Measurements from ENCODE around the gene TRIM38. TPM values are rescaled to one million over a fixed set of nuclear protein-coding genes. Genes with fewer than 3 reads are reported as not detected.
A peak's percentile ranks its signal among the peaks of the same experiment; 100 is the strongest.

The TRIM38 gene
- polyA plus RNA-seq (2013) = 9.8 TPM

- Histone ChIP-seq H3K9me3 (ENCODE audit: control extremely low read depth in 1 of 5, control insufficient read depth in 4 of 5, insufficient read depth in 2 of 5, low read depth in 1 of 5, low read length in 4 of 5) (peaks cover 0 to 4% (median 2%) of the 10 kb centered on the region in 5 experiments), H3K36me3 (ENCODE audit: control insufficient read depth in 4 of 4, insufficient read depth in 4 of 4, low read length in 3 of 4) (peaks cover 8 to 22% (median 13%) of the 10 kb centered on the region in 4 experiments), H3K27ac (ENCODE audit: insufficient read depth in 1 of 2, low read depth in 1 of 2, low read length in 2 of 2, poor library complexity in 1 of 2, severe bottlenecking in 2 of 2) (peak within 1 kb of the TSS; percentile 81 to 93), H3K4me3 (ENCODE audit: control insufficient read depth in 1 of 7, extremely low read depth in 1 of 7, insufficient read depth in 4 of 7, low read depth in 2 of 7, low read length in 6 of 7) (peak within 1 kb of the TSS; percentile 30 to 98 (median 79)), H3K4me1 (ENCODE audit: control extremely low read depth in 1 of 4, control insufficient read depth in 4 of 4, insufficient read depth in 4 of 4, low read length in 3 of 4) (peaks cover 24 to 45% (median 30%) of the 10 kb centered on the region in 4 experiments), H3K27me3 (replicated peaks in 2 of 5; ENCODE audit: control insufficient read depth in 4 of 5, insufficient read depth in 5 of 5, low read length in 4 of 5) (no peaks in the 10 kb centered on the region)
- POLR2A ChIA-PET = interaction anchor here (0.7 kb wide), 1 partner anchor 31 kb away, joined by 3 read pairs; no protein-coding TSS in a partner anchor
- CTCF ChIA-PET = interaction anchor here (0.7 to 1.7 kb wide), 4 partner anchors 13 to 32 kb away, joined by 3 to 4 read pairs (median 3); no protein-coding TSS in a partner anchor
- DNase-seq = peak; percentile 95 to 98 (median 97)
- 0% methylated on average over 7 of the region's 11 CpGs for WGBS (ENCODE audit: insufficient coverage)
These were observed at the start of gene TRIM38 for GRCh38 chr6:25962149-25963127. Gene TRIM38 (plus strand): TSS chr6:25962802. CDS start chr6:25966523, 3,721 bp downstream.

- no peaks in the 10 kb centered on the region for H3K36me3 ChIP-seq (ENCODE audit: control insufficient read depth in 4 of 4, insufficient read depth in 4 of 4, low read length in 3 of 4)
- CTCF ChIA-PET = no interaction called here
- POLR2A ChIA-PET = no interaction called here
- H3K27me3 ChIP-seq (replicated peaks in 2 of 5; ENCODE audit: control insufficient read depth in 4 of 5, insufficient read depth in 5 of 5, low read length in 4 of 5) = no peaks in the 10 kb centered on the region
- H3K4me1 ChIP-seq (ENCODE audit: control extremely low read depth in 1 of 4, control insufficient read depth in 4 of 4, insufficient read depth in 4 of 4, low read length in 3 of 4) = no peaks in the 10 kb centered on the region
- H3K4me3 ChIP-seq (ENCODE audit: control insufficient read depth in 1 of 7, extremely low read depth in 1 of 7, insufficient read depth in 4 of 7, low read depth in 2 of 7, low read length in 6 of 7) = no peak overlapping the region
- no peak overlapping the region for H3K27ac ChIP-seq (ENCODE audit: insufficient read depth in 1 of 2, low read depth in 1 of 2, low read length in 2 of 2, poor library complexity in 1 of 2, severe bottlenecking in 2 of 2)
- DNase-seq = no peak
- 92% methylated on average over 2 of the region's 3 CpGs for WGBS (ENCODE audit: insufficient coverage)
- H3K9me3 ChIP-seq (ENCODE audit: control extremely low read depth in 1 of 5, control insufficient read depth in 4 of 5, insufficient read depth in 2 of 5, low read depth in 1 of 5, low read length in 4 of 5) = no peaks in the 10 kb centered on the region
These were observed 48.9 kb upstream of the TRIM38 start for GRCh38 chr6:25913741-25914140.

GRCh38 chr6:25916330-25916729, 46.3 kb upstream of the TRIM38 start:
- Histone ChIP-seq H3K4me3 (ENCODE audit: control insufficient read depth in 1 of 7, extremely low read depth in 1 of 7, insufficient read depth in 4 of 7, low read depth in 2 of 7, low read length in 6 of 7) (no peak overlapping the region), H3K36me3 (ENCODE audit: control insufficient read depth in 4 of 4, insufficient read depth in 4 of 4, low read length in 3 of 4) (no peaks in the 10 kb centered on the region), H3K27me3 (replicated peaks in 2 of 5; ENCODE audit: control insufficient read depth in 4 of 5, insufficient read depth in 5 of 5, low read length in 4 of 5) (no peaks in the 10 kb centered on the region), H3K4me1 (ENCODE audit: control extremely low read depth in 1 of 4, control insufficient read depth in 4 of 4, insufficient read depth in 4 of 4, low read length in 3 of 4) (peaks cover 0 to 7% (median 0%) of the 10 kb centered on the region in 4 experiments), H3K9me3 (ENCODE audit: control extremely low read depth in 1 of 5, control insufficient read depth in 4 of 5, insufficient read depth in 2 of 5, low read depth in 1 of 5, low read length in 4 of 5) (no peaks in the 10 kb centered on the region), H3K27ac (ENCODE audit: insufficient read depth in 1 of 2, low read depth in 1 of 2, low read length in 2 of 2, poor library complexity in 1 of 2, severe bottlenecking in 2 of 2) (no peak overlapping the region)
- CTCF ChIA-PET = interaction anchor here (2.1 kb wide), 1 partner anchor 17 kb away, joined by 8 read pairs; no protein-coding TSS in a partner anchor
- POLR2A ChIA-PET = no interaction called here
- WGBS (ENCODE audit: insufficient coverage) = 100% methylated on average over 2 of the region's 3 CpGs
- no peak for DNase-seq

- CTCF ChIA-PET = interaction anchor here (2.1 kb wide), 1 partner anchor 18 kb away, joined by 8 read pairs; no protein-coding TSS in a partner anchor
These were observed 45.7 kb upstream of the TRIM38 start for GRCh38 chr6:25916789-25917490.

GRCh38 chr6:25918083-25918683, 44.4 kb upstream of the TRIM38 start:
- POLR2A ChIA-PET = no interaction called here
- H3K9me3 ChIP-seq (ENCODE audit: control extremely low read depth in 1 of 5, control insufficient read depth in 4 of 5, insufficient read depth in 2 of 5, low read depth in 1 of 5, low read length in 4 of 5) = no peaks in the 10 kb centered on the region
- no peak overlapping the region for H3K27ac ChIP-seq (ENCODE audit: insufficient read depth in 1 of 2, low read depth in 1 of 2, low read length in 2 of 2, poor library complexity in 1 of 2, severe bottlenecking in 2 of 2)
- no peaks in the 10 kb centered on the region for H3K27me3 ChIP-seq (replicated peaks in 2 of 5; ENCODE audit: control insufficient read depth in 4 of 5, insufficient read depth in 5 of 5, low read length in 4 of 5)
- 80% methylated on average over 1 of the region's 5 CpGs for WGBS (ENCODE audit: insufficient coverage)
- no peaks in the 10 kb centered on the region for H3K36me3 ChIP-seq (ENCODE audit: control insufficient read depth in 4 of 4, insufficient read depth in 4 of 4, low read length in 3 of 4)
- no peak overlapping the region for H3K4me3 ChIP-seq (ENCODE audit: control insufficient read depth in 1 of 7, extremely low read depth in 1 of 7, insufficient read depth in 4 of 7, low read depth in 2 of 7, low read length in 6 of 7)
- no peak for DNase-seq
- H3K4me1 ChIP-seq (ENCODE audit: control extremely low read depth in 1 of 4, control insufficient read depth in 4 of 4, insufficient read depth in 4 of 4, low read length in 3 of 4) = peaks cover 0 to 7% (median 0%) of the 10 kb centered on the region in 4 experiments
- CTCF ChIA-PET = no interaction called here

More at GRCh38 chr6:25916789-25917490, 45.7 kb upstream of the TRIM38 start:
- Histone ChIP-seq H3K9me3 (ENCODE audit: control extremely low read depth in 1 of 5, control insufficient read depth in 4 of 5, insufficient read depth in 2 of 5, low read depth in 1 of 5, low read length in 4 of 5) (no peaks in the 10 kb centered on the region), H3K4me1 (ENCODE audit: control extremely low read depth in 1 of 4, control insufficient read depth in 4 of 4, insufficient read depth in 4 of 4, low read length in 3 of 4) (peaks cover 0 to 7% (median 0%) of the 10 kb centered on the region in 4 experiments), H3K27me3 (replicated peaks in 2 of 5; ENCODE audit: control insufficient read depth in 4 of 5, insufficient read depth in 5 of 5, low read length in 4 of 5) (no peaks in the 10 kb centered on the region), H3K36me3 (ENCODE audit: control insufficient read depth in 4 of 4, insufficient read depth in 4 of 4, low read length in 3 of 4) (no peaks in the 10 kb centered on the region), H3K27ac (ENCODE audit: insufficient read depth in 1 of 2, low read depth in 1 of 2, low read length in 2 of 2, poor library complexity in 1 of 2, severe bottlenecking in 2 of 2) (no peak overlapping the region), H3K4me3 (ENCODE audit: control insufficient read depth in 1 of 7, extremely low read depth in 1 of 7, insufficient read depth in 4 of 7, low read depth in 2 of 7, low read length in 6 of 7) (no peak overlapping the region)
- WGBS (ENCODE audit: insufficient coverage) = 100% methylated on average over 3 of the region's 7 CpGs
- no peak for DNase-seq
- POLR2A ChIA-PET = no interaction called here

- no peak overlapping the region for H3K27ac ChIP-seq (ENCODE audit: insufficient read depth in 1 of 2, low read depth in 1 of 2, low read length in 2 of 2, poor library complexity in 1 of 2, severe bottlenecking in 2 of 2)
- peaks cover 0 to 7% (median 0%) of the 10 kb centered on the region in 4 experiments for H3K4me1 ChIP-seq (ENCODE audit: control extremely low read depth in 1 of 4, control insufficient read depth in 4 of 4, insufficient read depth in 4 of 4, low read length in 3 of 4)
- H3K9me3 ChIP-seq (ENCODE audit: control extremely low read depth in 1 of 5, control insufficient read depth in 4 of 5, insufficient read depth in 2 of 5, low read depth in 1 of 5, low read length in 4 of 5) = no peaks in the 10 kb centered on the region
- no peaks in the 10 kb centered on the region for H3K27me3 ChIP-seq (replicated peaks in 2 of 5; ENCODE audit: control insufficient read depth in 4 of 5, insufficient read depth in 5 of 5, low read length in 4 of 5)
- H3K4me3 ChIP-seq (ENCODE audit: control insufficient read depth in 1 of 7, extremely low read depth in 1 of 7, insufficient read depth in 4 of 7, low read depth in 2 of 7, low read length in 6 of 7) = no peak overlapping the region
- CTCF ChIA-PET = interaction anchor here (0.9 to 1.3 kb wide), 2 partner anchors 8 to 200 kb away, joined by 3 read pairs; no protein-coding TSS in a partner anchor
- H3K36me3 ChIP-seq (ENCODE audit: control insufficient read depth in 4 of 4, insufficient read depth in 4 of 4, low read length in 3 of 4) = no peaks in the 10 kb centered on the region
- 100% methylated on average over 2 of the region's 5 CpGs for WGBS (ENCODE audit: insufficient coverage)
- POLR2A ChIA-PET = no interaction called here
- DNase-seq = no peak
These were observed 42.9 kb upstream of the TRIM38 start for GRCh38 chr6:25919657-25920056.

All from common myeloid progenitor, CD34-positive (primary cell).